AG04450 (cell line): ENCODE data around the gene PAGE1. TPM values are rescaled to one million over a fixed set of nuclear protein-coding genes. Genes with fewer than 3 reads are reported as not detected.
"Not testable (repeated sequence)": the region's sequence is repeated elsewhere in the genome, so short reads cannot be mapped to it uniquely, and the experiment has no call there.

Experiments used
- CTCF ChIA-PET: fragments of 300-600, 350-600 bp; formaldehyde crosslinking; extraction: SDS; loops from one replicate; lab custom pipeline; 2022; ENCODE audit warnings: antibody characterized with exemption, inconsistent platforms; lab: Charles Lee
- POLR2A ChIA-PET: fragments of 350-600 bp; formaldehyde crosslinking; extraction: SDS; loops from one replicate; lab custom pipeline; 2021; ENCODE audit warnings: antibody characterized with exemption, inconsistent platforms; lab: Yijun Ruan, JAX
- DNase-seq: peaks from one replicate; pipeline ENCODE4 v3.0.0-alpha.2; 2011; ENCODE audit warnings: low read depth, low spot score
- H3K27ac ChIP-seq: one replicate; pipeline ENCODE4 v1.5.1; 2012; ENCODE audit warnings: low read depth, low read length, control low read depth
- H3K27me3 ChIP-seq: one replicate; pipeline ENCODE4 v1.6.0; 2012; ENCODE audit warnings: low read length; ENCODE audit not compliant: control insufficient read depth, insufficient read depth
- H3K4me3 ChIP-seq: 2 replicates; pipeline ENCODE4 v1.5.1; 2011; ENCODE audit warnings: mild to moderate bottlenecking, low read depth, low read length, control low read depth
- H3K9me3 ChIP-seq: 2 replicates; pipeline ENCODE4 v1.5.1; 2012; ENCODE audit warnings: low read length; ENCODE audit not compliant: control insufficient read depth, insufficient read depth
- polyA plus RNA-seq: library from polyadenylated mRNA; depleted of rRNA; stranded (reverse); fragments of >200 nt; gene quantifications from 2 replicates; pipeline ENCODE4 v1.2.3, GENCODE V29; 2011
- TF ChIP-seq, protein P1 (sequence below): IDR thresholded peaks from 2 replicates; pipeline ENCODE4 v1.5.1; 2011; ENCODE audit warnings: low read depth, low read length, control low read depth, inconsistent platforms

Gene PAGE1
- polyA plus RNA-seq, 1 experiment: not detected

DNA sequence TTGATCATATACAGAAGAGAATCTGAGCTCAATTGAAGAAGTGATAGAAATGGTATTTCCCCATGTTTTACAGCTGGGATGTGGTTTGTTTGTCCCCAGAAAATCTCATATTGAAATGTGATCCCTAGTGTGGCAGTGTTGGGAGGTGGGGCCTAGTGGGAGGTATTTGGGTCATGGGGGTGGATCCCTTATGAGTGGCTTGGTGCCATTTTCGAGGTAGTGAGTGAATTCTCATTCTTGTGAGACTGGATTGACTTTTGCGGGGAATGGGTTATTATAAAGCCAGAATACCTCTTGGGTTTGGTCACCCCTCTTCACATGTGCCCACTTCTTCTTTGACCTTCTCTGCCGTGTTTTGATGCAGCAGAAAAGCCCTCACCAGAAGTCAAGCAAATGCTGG lies 29.6 kb upstream of the PAGE1 start:
- TF ChIP-seq, protein P1, sequence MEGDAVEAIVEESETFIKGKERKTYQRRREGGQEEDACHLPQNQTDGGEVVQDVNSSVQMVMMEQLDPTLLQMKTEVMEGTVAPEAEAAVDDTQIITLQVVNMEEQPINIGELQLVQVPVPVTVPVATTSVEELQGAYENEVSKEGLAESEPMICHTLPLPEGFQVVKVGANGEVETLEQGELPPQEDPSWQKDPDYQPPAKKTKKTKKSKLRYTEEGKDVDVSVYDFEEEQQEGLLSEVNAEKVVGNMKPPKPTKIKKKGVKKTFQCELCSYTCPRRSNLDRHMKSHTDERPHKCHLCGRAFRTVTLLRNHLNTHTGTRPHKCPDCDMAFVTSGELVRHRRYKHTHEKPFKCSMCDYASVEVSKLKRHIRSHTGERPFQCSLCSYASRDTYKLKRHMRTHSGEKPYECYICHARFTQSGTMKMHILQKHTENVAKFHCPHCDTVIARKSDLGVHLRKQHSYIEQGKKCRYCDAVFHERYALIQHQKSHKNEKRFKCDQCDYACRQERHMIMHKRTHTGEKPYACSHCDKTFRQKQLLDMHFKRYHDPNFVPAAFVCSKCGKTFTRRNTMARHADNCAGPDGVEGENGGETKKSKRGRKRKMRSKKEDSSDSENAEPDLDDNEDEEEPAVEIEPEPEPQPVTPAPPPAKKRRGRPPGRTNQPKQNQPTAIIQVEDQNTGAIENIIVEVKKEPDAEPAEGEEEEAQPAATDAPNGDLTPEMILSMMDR: no peak
- H3K4me3 ChIP-seq: no peak overlapping the region
- no peak overlapping the region for H3K27ac ChIP-seq
- H3K27me3 ChIP-seq: no peaks in the 10 kb centered on the region
- ChIA-PET CTCF (no interaction called here), POLR2A (no interaction called here)
- DNase-seq: no peak
- no peaks in the 10 kb centered on the region for H3K9me3 ChIP-seq

DNA sequence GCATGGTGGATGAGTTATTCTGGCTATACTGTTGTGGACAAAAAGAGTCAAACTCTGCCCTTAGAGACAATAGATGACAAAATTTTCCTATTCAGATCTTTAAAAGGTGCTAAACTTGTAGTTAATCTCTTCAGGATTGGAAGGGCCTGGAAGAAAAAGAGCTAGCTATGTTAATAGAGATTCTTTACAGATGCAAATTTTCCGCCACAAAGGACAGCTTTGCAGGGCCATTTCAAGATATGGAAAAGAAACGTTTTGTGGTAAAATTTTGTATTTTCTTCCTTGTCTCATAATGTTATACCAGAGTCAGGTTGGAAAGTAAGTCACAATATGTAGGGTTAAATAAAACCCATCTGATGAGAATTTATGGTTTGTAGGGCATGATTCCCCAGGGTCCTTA lies 24.3 kb upstream of the PAGE1 start:
- POLR2A ChIA-PET, H3K27me3 ChIP-seq, CTCF ChIA-PET, DNase-seq, H3K9me3 ChIP-seq, H3K27ac ChIP-seq, H3K4me3 ChIP-seq: not testable (repeated sequence)

DNA sequence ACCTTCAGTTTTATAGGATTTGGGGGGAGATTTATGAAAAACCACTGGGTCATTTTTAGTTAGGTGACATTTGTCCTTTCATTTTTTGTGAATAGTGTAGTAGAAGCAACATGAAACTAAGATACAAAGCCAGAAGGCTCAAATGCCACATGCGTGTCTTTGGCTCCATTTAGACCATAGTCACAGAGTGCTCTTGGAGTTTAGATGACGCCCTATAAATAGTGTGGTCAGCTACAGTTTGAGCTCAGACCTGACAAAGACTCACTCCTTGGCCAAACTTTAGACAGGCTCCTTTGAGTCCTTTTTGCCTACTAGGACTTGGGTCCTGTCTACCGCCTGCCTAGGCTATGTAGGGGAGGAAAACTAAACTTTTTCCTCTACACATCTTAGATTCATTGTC lies 16.8 kb upstream of the PAGE1 start:
- POLR2A ChIA-PET: no interaction called here
- CTCF ChIA-PET: no interaction called here
- H3K27me3 ChIP-seq: no peaks in the 10 kb centered on the region
- DNase-seq: no peak
- TF ChIP-seq, protein P1: no peak
- H3K27ac ChIP-seq: no peak overlapping the region
- no peak overlapping the region for H3K4me3 ChIP-seq
- no peaks in the 10 kb centered on the region for H3K9me3 ChIP-seq

DNA sequence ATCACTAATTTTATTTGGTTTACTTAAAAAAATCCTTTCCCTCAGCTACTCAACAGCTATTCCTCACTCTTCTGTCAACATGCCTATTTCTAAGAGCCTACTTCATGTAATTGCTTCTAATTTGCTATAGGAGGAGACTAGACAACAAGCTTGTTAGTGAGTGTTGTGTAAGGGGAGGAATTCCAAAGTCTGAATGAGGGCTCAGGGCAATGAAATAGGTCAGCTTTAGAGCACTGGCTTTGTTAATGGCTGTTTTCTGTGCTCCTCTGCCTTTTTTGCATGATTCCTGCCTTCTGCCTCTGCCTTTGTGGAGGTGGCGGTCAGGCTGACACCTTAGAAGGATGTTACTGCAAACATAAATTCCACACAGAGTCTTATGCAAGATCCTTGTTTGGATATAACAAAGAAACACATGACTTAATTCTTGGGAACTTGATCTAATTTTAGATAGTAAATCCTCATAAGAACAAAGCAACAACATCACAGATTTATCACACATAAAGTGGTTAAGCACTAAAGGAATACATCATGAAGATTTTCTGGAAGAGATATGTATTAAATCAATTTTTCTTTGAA lies 15.0 kb upstream of the PAGE1 start:
- no peaks in the 10 kb centered on the region for H3K27me3 ChIP-seq
- H3K27ac ChIP-seq: no peak overlapping the region
- TF ChIP-seq, protein P1: no peak
- CTCF ChIA-PET: no interaction called here
- DNase-seq: no peak
- no peak overlapping the region for H3K4me3 ChIP-seq
- no peaks in the 10 kb centered on the region for H3K9me3 ChIP-seq
- POLR2A ChIA-PET: no interaction called here

GRCh38 chrX:49704691-49705404 lies 9.1 kb upstream of the PAGE1 start:
- POLR2A ChIA-PET: no interaction called here

More at GRCh38 chrX:49704691-49705404, 9.1 kb upstream of the PAGE1 start:
- Histone ChIP-seq H3K27ac (no peak overlapping the region), H3K27me3 (no peaks in the 10 kb centered on the region), H3K4me3 (no peak overlapping the region), H3K9me3 (no peaks in the 10 kb centered on the region)
- CTCF ChIA-PET: interaction anchor here (0.7 kb wide), 1 partner anchor 40 kb away, joined by 4 read pairs; no protein-coding TSS in a partner anchor
- TF ChIP-seq, protein P1: no peak
- DNase-seq: no peak
